Endothelial cell of umbilical vein (primary cell): Measurements from ENCODE around the gene ARL2BP. TPM values are rescaled to one million over a fixed set of nuclear protein-coding genes. Genes with fewer than 3 reads are reported as not detected.

Source experiments
- BruUV-seq: library from RNA; stranded (reverse); fragments of 400-500 nt; replicated peaks from 2 replicates; lab custom pipeline; 2021; lab: Mats Ljungman, UMichigan
- CTCF ChIA-PET: fragments of 300-600, 350-600 bp; sonication (Branson Sonifier 250); formaldehyde crosslinking; loops from one replicate; lab custom pipeline; 2021; ENCODE audit warnings: antibody characterized with exemption, inconsistent platforms; lab: Charles Lee
- POLR2A ChIA-PET: fragments of 300-600, 350-600 bp; sonication (Branson Sonifier 250); formaldehyde crosslinking; loops from one replicate; lab custom pipeline; 2021; ENCODE audit warnings: antibody characterized with exemption, inconsistent platforms; lab: Charles Lee
- DNase-seq: peaks from one replicate; pipeline ENCODE4 v3.0.0-alpha.2; 2011; ENCODE audit warnings: low read depth, low spot score
- FAIRE-seq: peaks from 2 replicates; lab custom pipeline; 2011; peaks lifted over from hg19 to GRCh38; lab: Jason Lieb, UNC
- H2AFZ ChIP-seq: 2 replicates; pipeline ENCODE4 v1.6.0; 2012; ENCODE audit warnings: low read depth, low read length, control low read depth, inconsistent platforms
- H3K27ac ChIP-seq: 2 replicates; pipeline ENCODE4 v1.5.1; 2011; ENCODE audit warnings: low read depth, mild to moderate bottlenecking, control low read depth, low read length, moderate library complexity; ENCODE audit not compliant: insufficient read depth
- H3K27me3 ChIP-seq, 2 experiments: 2 replicates each; pipeline versions ENCODE4 v1.6.0 to v1.6.1; 2011; ENCODE audit warnings: low read length in 2 of 2, mixed read lengths in 1 of 2; ENCODE audit not compliant: control insufficient read depth in 2 of 2, insufficient read depth in 2 of 2
- H3K36me3 ChIP-seq, 2 experiments: 2 replicates in 1 of 2; 3 replicates in 1 of 2; pipeline ENCODE4 v1.5.1; 2011; ENCODE audit warnings: low read length in 2 of 2, mild to moderate bottlenecking in 1 of 2, moderate library complexity in 1 of 2; ENCODE audit not compliant: control insufficient read depth in 2 of 2, insufficient read depth in 2 of 2; ENCODE audit errors: extremely low read depth in 1 of 2
- H3K4me1 ChIP-seq: 3 replicates; pipeline ENCODE4 v1.5.1; 2011; ENCODE audit warnings: mild to moderate bottlenecking, low read length; ENCODE audit not compliant: control insufficient read depth, insufficient read depth; ENCODE audit errors: extremely low read depth
- H3K4me2 ChIP-seq: 2 replicates; pipeline ENCODE4 v1.6.1; 2011; ENCODE audit warnings: low read length, control low read depth, mixed read lengths; ENCODE audit not compliant: insufficient read depth
- H3K4me3 ChIP-seq, 3 experiments: fragments of 200-600 bp in 1 of 3; sonication (generic), shearing (Covaris generic) in 1 of 3; replicated peaks in 1 of 3; 2 replicates each; pipeline ENCODE4 v1.5.1; 2011 to 2016; ENCODE audit warnings: control low read depth in 3 of 3, low read length in 3 of 3, mild to moderate bottlenecking in 2 of 3, inconsistent platforms in 1 of 3, low read depth in 1 of 3, moderate library complexity in 1 of 3; ENCODE audit not compliant: insufficient read depth in 1 of 3
- H3K79me2 ChIP-seq: 2 replicates; pipeline ENCODE4 v1.6.0; 2012; ENCODE audit warnings: low read length, inconsistent platforms; ENCODE audit not compliant: control insufficient read depth, insufficient read depth
- H3K9ac ChIP-seq: replicated peaks from 2 replicates; pipeline ENCODE3; 2011; ENCODE audit warnings: low read length, control low read depth; ENCODE audit not compliant: insufficient read depth; ENCODE audit errors: extremely low read depth
- H3K9me1 ChIP-seq: replicated peaks from 3 replicates; pipeline ENCODE4 v1.6.0; 2011; ENCODE audit warnings: mild to moderate bottlenecking, low read length; ENCODE audit not compliant: control insufficient read depth, insufficient read depth; ENCODE audit errors: extremely low read depth
- H3K9me3 ChIP-seq: replicated peaks from 2 replicates; pipeline ENCODE4 v1.5.1; 2012; ENCODE audit warnings: low read length, inconsistent platforms; ENCODE audit not compliant: control insufficient read depth, insufficient read depth
- H4K20me1 ChIP-seq: replicated peaks from 2 replicates; pipeline ENCODE3; 2011; ENCODE audit warnings: mild to moderate bottlenecking, low read length; ENCODE audit not compliant: control insufficient read depth, insufficient read depth; ENCODE audit errors: extremely low read depth
- EZH2 ChIP-seq: IDR thresholded peaks from 2 replicates; pipeline ENCODE4 v1.6.1; 2012; ENCODE audit warnings: borderline replicate concordance, low read depth, mild to moderate bottlenecking, moderate library complexity, low read length, inconsistent platforms; ENCODE audit not compliant: severe bottlenecking
- FOS ChIP-seq: IDR thresholded peaks from 2 replicates; pipeline ENCODE4 v1.6.1; 2011; ENCODE audit warnings: mild to moderate bottlenecking, low read length, moderate library complexity, borderline replicate concordance; ENCODE audit not compliant: insufficient read depth
- JUN ChIP-seq: IDR thresholded peaks from 2 replicates; pipeline ENCODE4 v1.6.1; 2011; ENCODE audit warnings: borderline replicate concordance, low read depth; ENCODE audit not compliant: insufficient read length, insufficient read depth
- MYC ChIP-seq: IDR thresholded peaks from one replicate; pipeline ENCODE4 v1.6.1; 2011; ENCODE audit warnings: mild to moderate bottlenecking, low read depth, low read length
- POLR2AphosphoS5 ChIP-seq: IDR thresholded peaks from 2 replicates; pipeline ENCODE4 v1.6.1; 2012; ENCODE audit warnings: low read depth, mild to moderate bottlenecking, control low read depth, low read length, moderate library complexity; ENCODE audit not compliant: insufficient read depth
- dilution Hi-C: fragments of 300-500 bp; cut with MboI; formaldehyde crosslinking; loops from one replicate; pipeline ENCODE4 v1.15.0; 2019; ENCODE audit warnings: low sequenced_read_pairs; ENCODE audit not compliant: extremely low pct_ligation_motif_present
- intact Hi-C: fragments of 100-400 bp; cut with micrococcal nuclease; formaldehyde crosslinking; loops from one replicate; pipeline ENCODE4 v1.10.0; 2022
- polyA plus RNA-seq, 4 experiments: library from polyadenylated mRNA; depleted of rRNA in 3 of 4; stranded (reverse) in 3 of 4; unstranded in 1 of 4; fragments of >200 nt; gene quantifications; 2 replicates each; pipeline versions ENCODE4 v1.2.1 to v1.2.3, GENCODE V29; 2011 to 2012; ENCODE audit warnings: missing spikeins in 1 of 4
- total RNA-seq: library from RNA; stranded (reverse); gene quantifications from 2 replicates; pipeline ENCODE4 v1.2.3, GENCODE V29; 2021
- TF ChIP-seq, protein P1 (sequence below): IDR thresholded peaks from 2 replicates; pipeline ENCODE4 v1.6.1; 2011; ENCODE audit not compliant: insufficient read depth, insufficient read length
- TF ChIP-seq, protein P2 (sequence below), 2 donors: IDR thresholded peaks; 1 replicate in 1 of 2; 2 replicates in 1 of 2; pipeline ENCODE4 v1.5.1; 2011; ENCODE audit warnings: low read length in 2 of 2, mild to moderate bottlenecking in 2 of 2, moderate library complexity in 2 of 2, control low read depth in 1 of 2, inconsistent platforms in 1 of 2, low read depth in 1 of 2; ENCODE audit not compliant: insufficient read depth in 1 of 2; ENCODE audit errors: extremely low read depth in 1 of 2

ARL2BP gene
- total and polyA plus RNA-seq, 2 donors (not counting 3 experiments of a cell fraction or from before 2014, with no cell fraction given): 80.4 to 111 TPM

DNA sequence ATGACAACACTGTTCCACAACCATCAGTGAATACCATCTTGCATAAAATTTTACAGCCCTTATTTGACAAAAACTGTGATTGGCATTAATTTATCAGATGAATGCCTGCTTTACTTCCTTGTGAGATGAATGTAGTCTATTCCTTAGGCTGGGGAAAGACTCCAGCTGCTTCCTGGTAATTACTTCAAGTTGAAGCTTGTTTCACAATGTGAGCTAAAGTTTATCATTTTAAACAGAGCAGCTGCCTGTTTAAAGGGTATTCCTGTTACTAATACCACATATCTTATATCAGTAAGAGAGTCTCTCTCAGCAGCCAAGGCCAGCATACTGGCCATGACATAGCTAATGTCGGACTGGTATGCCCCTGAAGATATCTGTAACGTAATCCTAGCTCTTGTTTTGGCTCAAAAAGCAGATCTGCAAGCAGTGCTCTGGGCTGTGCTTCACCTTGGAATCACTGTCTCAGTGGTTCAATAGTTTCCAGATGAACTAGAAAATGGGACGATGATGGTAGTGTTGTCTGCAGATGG is 13.2 kb upstream of the ARL2BP start:
- H3K4me3 ChIP-seq: no peak overlapping the region
- no TSS peak for BruUV-seq
- no peaks in the 10 kb centered on the region for H4K20me1 ChIP-seq
- intact Hi-C loops: no loop called here
- TF ChIP-seq, protein P1, sequence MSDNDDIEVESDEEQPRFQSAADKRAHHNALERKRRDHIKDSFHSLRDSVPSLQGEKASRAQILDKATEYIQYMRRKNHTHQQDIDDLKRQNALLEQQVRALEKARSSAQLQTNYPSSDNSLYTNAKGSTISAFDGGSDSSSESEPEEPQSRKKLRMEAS: no peak
- TF ChIP-seq POLR2AphosphoS5: no peak
- no peak for TF ChIP-seq EZH2
- TF ChIP-seq, protein P2, sequence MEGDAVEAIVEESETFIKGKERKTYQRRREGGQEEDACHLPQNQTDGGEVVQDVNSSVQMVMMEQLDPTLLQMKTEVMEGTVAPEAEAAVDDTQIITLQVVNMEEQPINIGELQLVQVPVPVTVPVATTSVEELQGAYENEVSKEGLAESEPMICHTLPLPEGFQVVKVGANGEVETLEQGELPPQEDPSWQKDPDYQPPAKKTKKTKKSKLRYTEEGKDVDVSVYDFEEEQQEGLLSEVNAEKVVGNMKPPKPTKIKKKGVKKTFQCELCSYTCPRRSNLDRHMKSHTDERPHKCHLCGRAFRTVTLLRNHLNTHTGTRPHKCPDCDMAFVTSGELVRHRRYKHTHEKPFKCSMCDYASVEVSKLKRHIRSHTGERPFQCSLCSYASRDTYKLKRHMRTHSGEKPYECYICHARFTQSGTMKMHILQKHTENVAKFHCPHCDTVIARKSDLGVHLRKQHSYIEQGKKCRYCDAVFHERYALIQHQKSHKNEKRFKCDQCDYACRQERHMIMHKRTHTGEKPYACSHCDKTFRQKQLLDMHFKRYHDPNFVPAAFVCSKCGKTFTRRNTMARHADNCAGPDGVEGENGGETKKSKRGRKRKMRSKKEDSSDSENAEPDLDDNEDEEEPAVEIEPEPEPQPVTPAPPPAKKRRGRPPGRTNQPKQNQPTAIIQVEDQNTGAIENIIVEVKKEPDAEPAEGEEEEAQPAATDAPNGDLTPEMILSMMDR (IDR thresholded peaks at IDR 0.05; ENCODE audit: extremely low read depth in 1 of 2, insufficient read depth in 1 of 2, low read depth in 1 of 2, low read length in 2 of 2): no peak
- no peak for TF ChIP-seq JUN
- no peak for TF ChIP-seq MYC
- no peak for TF ChIP-seq FOS
- H3K4me2 ChIP-seq: no peak overlapping the region
- no peaks in the 10 kb centered on the region for H3K4me1 ChIP-seq
- no peak for DNase-seq
- H3K27me3 ChIP-seq: no peaks in the 10 kb centered on the region
- no peak for FAIRE-seq
- peaks cover 34 to 39% of the 10 kb centered on the region in 2 experiments for H3K36me3 ChIP-seq
- H3K9me3 ChIP-seq: no peaks in the 10 kb centered on the region
- dilution Hi-C loops: no loop called here
- H3K27ac ChIP-seq: no peak overlapping the region
- ChIA-PET CTCF (interaction anchor here (0.9 to 2.1 kb wide), 5 partner anchors 10 to 30 kb away, joined by 3 to 7 read pairs (median 3); partner anchors contain the start of gene ARL2BP), POLR2A (no interaction called here)
- H3K79me2 ChIP-seq: no peaks in the 10 kb centered on the region
- no peaks in the 10 kb centered on the region for H3K9me1 ChIP-seq
- no peak overlapping the region for H3K9ac ChIP-seq
- H2AFZ ChIP-seq: no peak overlapping the region
